Anterior cingulate cortex (tissue), 58 donors: ENCODE data around the gene MRPL49.
"Not testable (repeated sequence)": the region's sequence is repeated elsewhere in the genome, so short reads cannot be mapped to it uniquely, and the experiment has no call there.

Experiments
- DNase-seq, 58 donors: peaks; one replicate each; lab custom pipeline; 2025; lab: John Stamatoyannopoulos, UW

MRPL49 gene

DNA sequence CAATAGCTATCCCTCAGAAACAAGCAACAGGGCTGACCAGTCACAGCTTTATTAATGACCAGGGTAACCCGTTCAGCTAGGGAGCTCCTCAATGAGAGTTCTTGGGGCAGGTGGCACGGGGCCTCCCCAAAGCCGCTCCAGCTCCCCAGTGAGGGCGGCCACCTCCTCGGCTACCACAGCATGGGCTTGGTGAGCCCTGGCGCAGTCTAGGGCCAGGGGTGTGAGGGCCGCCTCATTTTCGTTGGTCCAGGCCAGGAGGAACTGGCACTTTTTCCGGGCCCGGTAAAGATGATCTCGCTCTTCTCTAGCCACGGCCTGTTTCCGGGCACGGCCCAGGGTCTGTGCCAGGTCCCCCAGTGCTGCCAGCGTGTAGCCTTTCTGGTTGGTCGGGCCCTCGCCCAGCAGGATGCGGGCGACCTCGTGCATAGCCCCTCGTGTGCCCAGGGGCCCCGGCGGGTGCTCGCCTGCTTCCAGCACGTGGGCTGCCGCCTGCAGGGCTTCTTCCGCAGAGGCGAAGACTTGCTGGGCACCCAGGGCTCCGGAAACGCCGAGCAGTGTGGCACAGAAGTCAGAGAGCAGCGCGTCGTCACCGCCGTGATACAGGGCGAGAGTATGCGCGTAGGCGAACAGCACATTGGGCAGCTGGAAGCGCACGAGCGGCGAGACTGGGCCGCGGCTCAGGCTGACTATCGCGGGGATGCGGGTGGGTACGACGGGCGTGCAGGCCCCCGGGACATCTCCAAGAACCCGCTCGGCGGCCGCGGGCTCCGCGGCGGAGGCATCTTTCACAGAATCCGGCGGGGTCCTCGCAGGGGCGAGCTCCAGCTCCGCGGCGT lies 5.5 kb upstream of the MRPL49 start:
- DNase-seq = peak in 16 of 58 donors; percentile 19 to 54 (median 41)

DNA sequence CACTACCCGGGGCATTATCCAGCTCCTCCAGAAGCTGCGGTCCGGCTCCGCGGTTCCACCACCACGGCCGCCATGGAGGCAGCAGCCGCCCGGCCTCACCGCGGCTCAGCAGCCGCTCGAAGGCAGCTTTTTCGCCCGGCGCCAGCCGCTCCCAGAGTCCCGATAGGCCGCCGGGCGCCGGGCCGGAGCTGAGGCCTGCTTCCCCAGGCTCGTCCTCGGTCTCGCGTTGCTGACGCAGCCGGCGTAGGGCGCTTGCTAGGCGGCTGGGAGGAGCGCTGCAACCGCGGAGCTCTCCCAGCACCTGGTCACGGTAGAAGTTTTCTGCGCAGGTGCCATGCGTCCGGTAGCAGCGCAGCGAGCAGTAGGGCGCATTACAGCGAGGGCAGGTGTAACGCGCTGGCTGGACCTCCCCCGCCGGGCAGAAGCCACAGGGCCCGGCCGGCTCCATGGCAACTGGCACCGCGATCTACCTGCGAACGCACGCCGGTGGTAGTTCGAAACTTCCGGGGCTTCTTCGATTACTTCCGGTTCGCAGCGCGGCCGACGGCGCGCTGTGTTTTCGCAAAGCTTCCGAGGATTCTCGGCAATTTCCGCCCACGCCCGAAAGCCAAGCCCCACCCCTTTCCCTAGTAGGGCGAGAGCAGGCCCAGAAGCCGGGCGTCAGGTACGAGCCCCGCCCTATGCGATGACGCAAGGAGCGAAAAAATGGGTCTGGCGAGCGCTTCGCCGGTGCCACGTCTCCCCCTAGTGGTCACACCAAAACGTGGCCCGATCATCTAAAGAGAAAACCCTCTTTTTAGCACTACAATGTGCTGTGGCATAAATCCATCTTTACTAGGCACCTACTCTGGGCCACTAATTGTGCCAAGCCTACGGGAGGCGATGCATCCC lies 4.7 kb upstream of the MRPL49 start, which contains the start of gene ZNHIT2:
ZNHIT2 (minus strand) TSS at position 496 of the 891 bp plus-strand sequence; CDS start at position 448, 48 bp downstream.
- DNase-seq = peak; percentile 85 to 100 (median 98)

DNA sequence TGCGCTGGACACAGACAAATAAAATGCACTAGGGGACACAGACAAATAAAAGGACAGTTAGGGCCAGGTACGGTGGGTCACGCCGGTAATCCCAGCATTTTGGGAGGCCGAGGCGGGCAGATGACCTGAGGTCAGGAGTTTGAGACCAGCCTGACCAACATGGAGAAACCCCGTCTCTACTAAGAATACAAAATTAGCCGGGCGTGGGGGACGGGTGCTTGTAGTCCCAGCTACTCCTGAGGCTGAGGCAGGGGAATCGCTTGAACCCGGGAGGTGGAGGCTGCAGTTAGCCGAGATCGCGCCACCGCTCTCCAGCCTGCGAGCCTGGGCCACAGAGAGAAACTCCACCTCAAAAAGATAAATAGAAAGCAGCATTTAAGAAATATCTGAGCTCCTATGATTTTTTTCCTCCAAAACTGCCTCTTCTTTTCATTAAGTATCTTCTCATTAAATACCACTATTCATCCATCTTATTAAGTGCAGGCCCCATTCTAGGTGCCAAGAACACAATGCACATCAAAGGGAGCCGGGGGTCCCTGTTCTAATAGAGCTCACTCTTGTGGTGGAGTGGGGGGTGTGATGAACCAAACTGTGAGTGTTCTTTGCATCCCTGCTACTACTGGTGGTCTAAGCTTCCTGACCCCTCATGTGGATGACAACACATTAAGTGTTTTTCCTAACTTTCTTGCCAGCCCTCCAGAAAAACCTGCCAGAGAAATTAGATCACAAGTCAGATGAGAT lies 3.9 kb upstream of the MRPL49 start:
- no peak for DNase-seq

DNA sequence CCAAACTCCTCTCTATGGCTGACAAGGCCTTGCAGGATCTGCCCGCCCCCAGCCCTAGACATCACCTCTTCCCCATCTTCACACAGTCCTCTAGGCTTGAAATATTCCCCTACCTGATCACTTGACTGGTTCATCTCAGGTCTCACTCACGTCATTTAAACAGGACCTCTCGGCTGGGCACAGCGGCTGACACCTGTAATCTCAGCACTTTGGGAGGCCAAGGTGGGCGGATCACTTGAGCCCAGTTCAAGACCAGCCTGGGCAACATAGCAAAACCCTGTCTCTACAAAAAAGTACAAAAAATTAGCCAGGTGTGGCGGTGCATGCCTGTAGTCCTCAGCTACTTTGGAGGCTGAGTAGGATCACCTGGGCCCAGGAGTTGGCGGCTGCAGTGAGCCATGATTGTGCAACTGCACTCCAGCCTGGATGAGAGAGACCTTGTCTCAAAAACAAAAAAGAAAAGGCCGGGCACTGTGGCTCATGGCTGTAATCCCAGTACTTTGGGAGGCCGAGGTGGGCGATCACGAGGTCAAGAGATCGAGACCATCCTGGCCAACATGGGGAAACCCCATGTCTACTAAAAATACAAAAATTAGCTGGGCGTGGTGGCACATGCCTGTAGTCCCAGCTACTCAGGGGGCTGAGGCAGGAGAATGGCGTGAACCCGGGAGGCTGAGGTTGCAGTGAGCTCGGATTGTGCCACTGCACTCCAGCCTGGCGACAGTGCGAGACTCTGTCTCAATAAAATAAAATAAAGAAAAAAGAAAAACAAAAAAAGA lies 3.0 kb upstream of the MRPL49 start:
- DNase-seq = not testable (repeated sequence)

DNA sequence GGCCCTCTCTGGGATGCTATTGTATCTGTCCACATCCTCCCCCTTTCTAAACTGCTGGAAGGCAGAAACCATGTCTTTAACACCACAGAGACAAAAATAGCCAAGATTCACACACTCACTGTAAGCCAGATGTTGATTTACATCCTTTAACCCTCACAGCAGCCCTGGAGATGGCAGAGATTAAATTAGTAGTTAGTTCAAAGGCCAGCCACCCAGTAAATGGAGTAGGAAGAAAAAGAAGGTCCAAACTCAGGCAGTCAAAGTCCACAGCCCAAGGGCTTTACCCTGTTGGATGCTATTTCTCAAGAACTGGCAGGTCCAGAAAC lies 2.5 kb upstream of the MRPL49 start:
- no peak for DNase-seq

DNA sequence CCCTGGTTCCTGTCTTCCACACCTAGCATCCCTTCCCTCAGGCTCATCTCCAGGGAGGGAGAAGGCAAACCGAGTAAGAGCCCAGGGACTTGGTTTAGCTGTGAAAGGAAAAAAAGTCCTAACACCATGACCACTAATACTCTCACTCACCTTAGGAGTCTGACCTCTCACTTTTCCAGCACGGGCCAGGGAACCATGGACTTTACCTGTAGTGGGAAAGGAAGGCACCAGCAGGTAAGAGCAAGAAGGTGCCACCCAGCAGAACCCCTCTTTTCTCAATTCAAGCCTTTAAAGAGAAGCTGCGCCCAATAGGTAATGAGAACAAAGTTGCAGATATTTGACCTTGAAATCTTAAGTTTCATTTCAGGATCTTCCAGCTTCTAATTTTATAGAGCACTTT lies 1.3 kb upstream of the MRPL49 start:
- no peak for DNase-seq

DNA sequence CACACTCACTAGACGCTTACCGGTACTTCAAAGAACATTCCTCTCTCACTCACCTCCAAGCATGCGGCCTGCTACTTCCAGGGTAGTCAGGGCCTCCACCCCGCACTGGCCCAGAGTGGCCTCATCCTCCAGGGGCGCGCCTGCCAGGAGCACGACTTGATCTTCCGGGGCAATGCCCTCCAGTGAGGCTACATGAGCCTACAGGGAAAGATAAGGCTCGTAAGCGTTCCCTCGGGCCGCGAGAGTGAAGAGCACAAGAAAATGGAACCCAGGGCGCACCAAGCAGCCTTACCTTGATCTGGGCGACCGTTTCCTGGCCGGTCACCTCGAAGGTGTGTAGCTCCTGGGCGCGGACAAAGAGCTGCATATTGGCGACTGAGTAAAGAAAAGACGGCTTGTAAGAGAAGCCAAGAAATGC lies 665 bp upstream of the MRPL49 start:
- no peak for DNase-seq

DNA sequence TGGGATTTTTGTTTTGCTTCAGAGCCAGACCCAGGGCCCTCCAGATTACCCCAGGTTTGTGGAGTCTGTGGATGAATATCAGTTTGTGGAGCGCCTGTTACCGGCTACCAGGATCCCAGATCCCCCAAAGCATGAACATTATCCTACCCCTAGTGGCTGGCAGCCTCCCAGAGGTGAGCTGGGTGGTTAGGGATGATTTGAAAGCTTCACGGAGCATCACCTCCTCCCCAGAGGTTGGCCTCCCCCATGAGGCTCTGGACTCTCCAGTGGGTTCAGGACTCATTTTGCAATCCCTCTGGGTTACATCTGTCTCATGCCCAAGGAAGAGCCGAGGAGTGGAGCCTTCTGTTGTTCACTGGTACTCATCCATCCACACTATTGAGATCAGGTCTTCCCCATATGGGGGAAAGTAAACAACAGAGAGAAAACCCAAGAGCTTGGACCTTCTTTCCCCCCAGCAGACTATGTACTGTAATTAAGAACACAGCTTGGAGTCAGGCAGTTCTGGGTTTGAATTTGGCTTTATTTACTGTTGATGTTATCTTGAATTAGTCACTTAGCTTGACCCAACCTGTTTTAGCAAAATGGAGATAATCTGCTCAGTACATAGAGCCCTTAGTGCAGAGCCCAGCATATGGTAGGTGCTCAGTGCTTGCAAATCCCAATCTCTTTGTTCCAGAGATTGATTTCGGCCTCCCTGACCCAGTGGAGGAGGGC lies 2.5 kb downstream of the MRPL49 start:
- DNase-seq = no peak

DNA sequence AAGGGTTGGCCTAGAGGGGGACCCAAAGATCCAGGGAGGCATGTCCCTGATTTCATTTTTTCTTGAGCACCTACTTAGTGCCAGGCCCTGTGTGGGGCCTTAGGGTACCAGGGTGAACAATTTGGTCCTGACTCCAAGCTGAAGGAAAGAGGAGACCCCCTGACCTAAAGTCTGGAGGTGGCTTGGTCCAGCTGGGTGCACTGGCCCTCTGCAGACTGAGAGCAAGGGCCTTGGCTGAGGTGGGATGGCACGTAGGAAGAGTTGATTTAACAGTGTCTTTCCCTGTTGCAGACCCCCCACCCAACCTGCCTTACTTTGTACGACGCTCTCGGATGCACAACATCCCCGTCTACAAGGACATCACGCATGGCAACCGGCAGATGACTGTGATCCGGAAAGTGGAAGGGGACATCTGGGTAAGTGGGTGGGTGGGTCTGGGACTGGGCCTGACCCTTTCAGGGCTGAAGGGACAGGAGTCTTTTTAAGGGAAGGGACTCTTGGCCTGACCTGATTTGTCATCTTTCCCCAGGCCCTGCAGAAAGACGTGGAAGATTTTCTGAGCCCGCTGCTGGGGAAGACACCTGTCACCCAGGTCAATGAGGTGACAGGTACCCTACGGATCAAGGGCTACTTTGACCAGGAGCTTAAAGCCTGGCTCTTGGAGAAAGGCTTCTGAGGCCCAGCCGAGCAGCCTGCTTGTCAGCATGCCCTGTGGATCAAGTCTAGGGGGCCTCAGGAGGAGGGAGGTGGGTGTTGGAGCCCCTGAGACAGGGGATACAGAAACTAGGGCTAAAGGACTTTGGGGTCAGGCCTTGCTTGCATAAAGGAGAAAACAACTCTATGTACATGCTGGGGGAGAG lies 3.3 kb downstream of the MRPL49 start:
- no peak for DNase-seq

DNA sequence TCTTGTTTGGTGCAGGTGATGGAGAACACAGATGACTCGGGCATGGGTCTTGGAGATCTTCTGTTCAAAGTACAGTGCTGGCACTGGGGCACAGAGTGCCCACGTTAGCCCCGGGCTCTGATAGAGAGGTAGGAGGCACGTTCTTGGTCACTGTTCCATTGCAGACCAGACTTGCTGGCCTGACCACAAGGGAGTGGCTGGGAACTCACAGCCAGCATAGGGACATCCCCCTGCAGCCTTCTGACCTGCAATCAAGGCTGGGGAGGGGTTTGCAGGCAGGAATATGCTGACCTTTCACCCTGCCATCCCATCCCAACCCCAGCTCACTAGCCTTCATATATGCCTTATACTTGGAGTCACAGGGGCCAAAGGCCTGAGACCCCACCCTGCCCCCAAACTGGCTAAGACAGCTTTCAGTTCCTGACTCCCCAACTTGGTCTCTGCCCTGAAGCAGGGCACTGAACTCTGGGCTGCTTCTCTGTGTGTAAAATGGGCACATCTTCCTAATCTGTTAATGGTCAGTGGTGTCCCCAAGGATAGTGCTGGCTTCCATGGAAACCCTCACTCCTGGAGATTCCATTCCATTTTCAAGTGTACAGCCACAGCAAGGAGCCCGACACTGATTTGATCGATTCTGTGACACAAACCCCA lies 4.6 kb downstream of the MRPL49 start:
- no peak for DNase-seq

DNA sequence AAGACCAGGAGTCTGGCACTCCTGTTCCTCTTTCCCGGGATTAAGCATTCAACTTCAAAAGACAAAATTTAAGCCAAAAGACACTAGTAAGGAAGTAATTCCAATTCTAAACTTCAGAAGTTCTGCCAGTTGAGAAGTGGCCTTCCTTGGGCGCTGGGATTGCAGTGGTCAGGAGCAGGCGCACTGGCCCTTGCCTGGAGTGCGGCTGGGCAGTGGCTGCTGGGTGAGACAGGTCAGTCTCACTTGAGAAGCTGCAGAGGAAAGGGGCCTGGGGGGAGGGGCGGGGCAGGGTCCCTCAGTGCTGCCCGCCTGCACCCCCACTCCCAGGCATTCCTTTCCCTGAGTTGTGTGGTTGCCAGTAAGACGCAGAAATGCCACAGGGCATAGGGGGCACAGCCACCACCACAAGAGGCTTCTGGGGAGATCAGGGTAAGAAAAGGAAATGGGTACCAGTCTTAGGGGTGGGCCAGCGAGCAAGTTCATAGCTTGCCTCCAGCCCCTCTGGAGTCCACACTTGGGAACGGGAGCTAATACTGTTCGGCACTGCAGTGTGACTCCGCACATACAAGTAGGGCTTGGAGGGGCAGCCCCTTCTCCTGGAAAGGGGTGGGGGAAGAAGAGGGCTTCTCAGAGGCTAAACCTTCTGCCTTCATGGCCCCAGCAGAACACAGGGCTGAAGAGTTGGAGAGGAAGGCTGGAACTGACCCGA lies 5.5 kb downstream of the MRPL49 start:
- DNase-seq = no peak

DNA sequence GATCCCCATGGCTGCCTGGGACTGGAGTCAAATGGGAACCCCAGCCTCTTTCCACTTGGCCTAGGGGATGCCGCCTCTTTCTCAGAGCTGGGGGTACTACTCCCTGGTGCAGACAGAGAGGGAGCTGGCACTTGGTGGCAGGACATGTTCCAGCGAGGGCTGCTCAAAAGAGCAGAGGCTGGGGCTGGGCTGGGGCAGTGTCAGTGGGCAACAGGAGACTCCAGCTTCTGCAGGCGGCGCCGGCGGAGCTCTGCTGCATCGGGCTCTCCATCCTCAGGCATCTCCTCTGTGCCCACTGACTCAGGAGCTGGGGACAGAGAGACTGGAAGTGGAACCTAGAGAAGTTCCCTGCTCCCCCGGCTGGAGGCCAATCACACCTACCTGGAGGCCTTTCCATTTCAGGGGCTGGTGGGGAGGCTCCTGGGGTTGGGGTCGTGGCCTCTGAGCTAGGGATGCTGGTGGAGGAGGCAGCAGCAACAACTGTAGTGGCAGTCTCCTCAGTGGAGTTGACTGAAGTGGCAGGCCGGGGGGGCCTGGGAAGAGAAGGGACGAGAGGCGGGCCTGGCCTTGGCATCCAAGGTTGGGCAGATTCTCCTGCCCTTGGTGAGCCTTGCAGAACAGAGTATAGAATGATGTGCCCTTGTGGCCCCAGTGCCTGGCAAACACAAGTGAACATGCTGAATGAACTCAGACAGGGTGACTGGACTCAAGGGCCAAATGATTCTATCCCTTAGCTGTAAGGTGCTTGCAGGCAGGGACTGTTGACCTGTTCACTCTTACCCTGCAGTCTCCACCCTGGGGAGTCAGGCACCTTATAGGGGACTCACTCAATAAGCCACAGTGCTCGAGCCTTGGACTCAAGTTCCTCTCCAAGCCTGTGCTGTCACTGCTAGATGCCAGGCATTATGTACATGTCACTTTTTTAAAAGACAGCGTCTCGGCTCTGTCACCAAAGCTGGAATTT lies 6.3 kb downstream of the MRPL49 start:
- DNase-seq = no peak

DNA sequence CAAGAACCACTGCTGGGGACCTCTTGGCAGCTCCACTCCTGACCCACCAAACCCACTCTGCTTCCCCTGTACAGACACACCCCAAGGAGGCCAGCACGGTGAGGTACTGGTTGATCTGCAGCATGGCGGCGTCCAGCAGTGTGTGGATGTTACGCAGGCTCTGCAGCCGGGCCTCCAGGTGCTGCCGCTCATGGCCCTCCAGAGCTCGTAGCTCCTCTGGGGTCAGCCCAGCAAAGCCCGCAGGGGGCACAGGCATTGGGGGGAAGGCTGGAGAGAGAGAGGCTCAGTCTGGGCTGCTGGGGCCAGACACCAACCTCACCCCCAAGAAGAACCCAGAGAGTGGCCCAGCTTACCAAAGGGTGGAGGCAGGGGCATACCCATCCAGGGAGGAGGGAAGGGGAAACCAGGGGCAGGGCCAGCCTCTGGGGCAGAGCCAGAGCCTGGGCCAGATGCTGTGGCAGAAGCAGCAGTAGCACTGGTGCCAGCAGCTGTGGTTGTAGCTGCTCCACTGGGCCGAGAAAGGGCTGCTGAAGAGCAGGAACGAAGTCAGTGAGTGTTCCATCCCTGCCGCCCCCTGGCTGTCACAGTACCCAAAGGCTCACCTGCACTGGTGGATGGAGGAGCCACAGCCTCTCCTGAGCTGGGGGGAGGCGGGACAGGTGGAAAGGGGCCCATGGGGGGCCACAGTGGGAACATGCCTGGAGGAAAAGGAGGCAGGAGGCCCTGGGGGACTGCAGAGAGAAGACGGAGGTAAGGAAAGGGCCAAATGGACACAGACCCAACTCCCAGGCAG lies 7.7 kb downstream of the MRPL49 start:
- no peak for DNase-seq

DNA sequence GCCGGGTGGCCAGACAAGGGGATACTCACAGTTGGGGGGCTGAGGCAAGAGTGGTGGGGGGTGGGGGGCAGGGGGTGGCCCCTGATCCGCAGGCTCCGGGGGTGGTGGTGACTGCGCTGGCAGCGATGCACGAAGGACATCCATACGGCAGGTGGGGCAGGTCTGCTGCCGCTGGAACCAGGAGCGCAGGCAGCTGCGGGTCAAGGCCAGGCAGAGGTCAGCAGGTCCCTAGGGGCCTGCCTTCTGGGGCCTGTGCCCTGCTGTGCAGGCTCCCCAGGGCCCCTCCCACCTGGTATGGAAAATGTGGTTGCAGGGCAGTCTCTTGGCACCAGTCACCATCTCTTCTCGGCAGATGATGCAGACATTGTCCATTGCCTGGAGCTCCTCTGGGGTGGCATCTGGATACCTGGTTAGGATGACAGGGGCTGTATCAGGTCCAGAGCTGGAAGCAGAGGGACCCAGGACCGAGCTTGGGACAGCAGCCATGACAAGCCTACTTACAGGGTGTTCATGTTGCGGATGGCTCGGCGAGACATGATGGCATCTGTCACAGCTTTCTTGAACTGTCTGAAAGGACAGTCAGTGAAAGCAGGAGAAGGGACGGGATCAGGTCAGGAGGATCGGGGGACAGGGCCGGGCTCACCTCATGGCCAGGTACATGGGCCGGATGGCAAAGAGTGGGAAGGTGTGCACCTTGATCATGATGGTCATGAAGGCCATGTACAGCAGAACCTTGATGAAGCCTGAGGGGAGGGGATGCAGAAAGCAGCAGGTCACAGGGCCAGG lies 8.7 kb downstream of the MRPL49 start:
- DNase-seq = no peak

DNA sequence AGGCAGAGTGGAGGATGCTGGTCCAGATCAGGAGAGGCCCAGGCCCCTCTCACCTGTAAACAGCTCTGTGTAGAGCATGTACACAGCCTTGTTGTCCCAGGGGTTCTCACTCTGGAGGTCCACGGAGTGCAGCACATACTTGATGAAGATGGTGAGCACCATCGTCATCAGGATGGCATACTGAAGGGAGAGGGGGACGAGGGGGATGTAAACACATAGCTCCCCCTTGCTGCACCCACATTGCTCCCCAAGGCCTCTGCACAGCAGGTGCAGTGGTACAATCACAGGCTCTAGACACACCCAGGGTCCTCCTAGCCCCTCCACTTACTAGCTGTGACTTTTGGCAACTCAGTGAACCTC lies 9.3 kb downstream of the MRPL49 start:
- no peak for DNase-seq
